Stimulated activated naive CD4-positive, alpha-beta T cell treated with Interleukin-2 at 50 U/mL for 16 hours (primary cell): Measurements from ENCODE around the gene KLKB1.

ENCODE experiments used
- DNase-seq: peaks from one replicate; lab custom pipeline; 2025; lab: John Stamatoyannopoulos, UW

Gene KLKB1

DNA sequence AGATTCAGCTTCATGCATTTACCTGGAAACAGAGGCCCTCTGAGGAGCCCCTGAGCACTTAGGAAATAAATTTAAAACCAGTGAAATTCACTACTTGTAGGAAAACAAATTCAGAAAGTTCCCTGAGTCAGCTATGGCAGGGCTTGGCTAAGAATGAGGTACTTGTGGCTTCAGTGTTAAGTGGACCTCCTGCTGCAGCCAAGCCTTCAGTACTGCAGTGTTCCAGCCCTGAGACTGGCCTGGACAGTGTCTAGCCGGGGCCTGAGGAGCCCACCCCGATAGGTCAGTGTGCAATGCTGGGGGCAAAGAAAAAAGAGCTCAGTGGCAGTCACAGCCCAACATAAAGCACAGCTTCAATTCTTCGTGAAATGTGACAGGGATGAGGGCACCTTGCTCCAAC lies 80.6 kb downstream of the KLKB1 start:
- DNase-seq, result no peak
